H9 (cell line): ENCODE measurements around the gene PAX3. TPM values are rescaled to one million over a fixed set of nuclear protein-coding genes. Genes with fewer than 3 reads are reported as not detected.

ENCODE experiments used
- DNase-seq: peaks from one replicate; pipeline ENCODE4 v3.0.0-alpha.2; 2017
- H2AFZ ChIP-seq: one replicate; pipeline ENCODE4 v1.6.1; 2013; ENCODE audit warnings: mild to moderate bottlenecking, low read length, control low read depth, moderate library complexity
- H2AK5ac ChIP-seq: 2 replicates; pipeline ENCODE4 v1.6.1; 2013; ENCODE audit warnings: low read length, control low read depth, mixed read lengths; ENCODE audit not compliant: insufficient read length
- H2BK120ac ChIP-seq: one replicate; pipeline ENCODE4 v1.6.1; 2013; ENCODE audit warnings: low read depth, mild to moderate bottlenecking, low read length, control low read depth, inconsistent platforms; ENCODE audit not compliant: poor library complexity, severe bottlenecking
- H2BK12ac ChIP-seq: 2 replicates; pipeline ENCODE4 v1.6.1; 2013; ENCODE audit warnings: low read length, control low read depth, mixed read lengths, low read depth; ENCODE audit not compliant: insufficient read length
- H2BK15ac ChIP-seq: 2 replicates; pipeline ENCODE4 v1.6.1; 2013; ENCODE audit warnings: low read depth, low read length, control low read depth
- H2BK20ac ChIP-seq: one replicate; pipeline ENCODE4 v1.6.1; 2013; ENCODE audit warnings: low read depth, mild to moderate bottlenecking, low read length, control low read depth, inconsistent platforms; ENCODE audit not compliant: poor library complexity, severe bottlenecking
- H2BK5ac ChIP-seq: 2 replicates; pipeline ENCODE4 v1.6.1; 2013; ENCODE audit warnings: low read length, control low read depth, mixed read lengths; ENCODE audit not compliant: insufficient read length
- H3K14ac ChIP-seq: 2 replicates; pipeline ENCODE4 v1.6.1; 2013; ENCODE audit warnings: low read length, control low read depth; ENCODE audit not compliant: insufficient read depth
- H3K18ac ChIP-seq: 2 replicates; pipeline ENCODE4 v1.6.1; 2013; ENCODE audit warnings: low read depth, mild to moderate bottlenecking, mixed read lengths, low read length, control low read depth; ENCODE audit not compliant: insufficient read length
- H3K23ac ChIP-seq: 2 replicates; pipeline ENCODE4 v1.6.1; 2013; ENCODE audit warnings: low read length, control low read depth, mixed read lengths, low read depth; ENCODE audit not compliant: insufficient read length
- H3K23me2 ChIP-seq: 2 replicates; pipeline ENCODE4 v1.6.1; 2013; ENCODE audit warnings: low read depth, mild to moderate bottlenecking, mixed read lengths, low read length, control low read depth; ENCODE audit not compliant: insufficient read length, poor library complexity, severe bottlenecking
- H3K27ac ChIP-seq: 2 replicates; pipeline ENCODE4 v1.5.1; 2013; ENCODE audit warnings: low read length, control low read depth, mixed read lengths, low read depth; ENCODE audit not compliant: insufficient read length
- H3K27me3 ChIP-seq: 2 replicates; pipeline ENCODE4 v1.6.1; 2013; ENCODE audit warnings: low read length, control low read depth, inconsistent platforms; ENCODE audit not compliant: insufficient read depth
- H3K4ac ChIP-seq: 2 replicates; pipeline ENCODE4 v1.6.1; 2013; ENCODE audit warnings: low read depth, mild to moderate bottlenecking, control low read depth, inconsistent platforms, low read length, moderate library complexity
- H3K4me1 ChIP-seq: 2 replicates; pipeline ENCODE4 v1.6.1; 2013; ENCODE audit warnings: low read length, control low read depth, inconsistent platforms; ENCODE audit not compliant: insufficient read depth
- H3K4me2 ChIP-seq: 2 replicates; pipeline ENCODE4 v1.6.1; 2013; ENCODE audit warnings: low read length, control low read depth, mixed read lengths; ENCODE audit not compliant: insufficient read length, insufficient read depth
- H3K56ac ChIP-seq: 2 replicates; pipeline ENCODE4 v1.6.1; 2013; ENCODE audit warnings: low read depth, mild to moderate bottlenecking, mixed read lengths, low read length, control low read depth; ENCODE audit not compliant: insufficient read length
- H3K79me1 ChIP-seq: 2 replicates; pipeline ENCODE4 v1.6.1; 2013; ENCODE audit warnings: low read depth, mild to moderate bottlenecking, moderate library complexity, low read length, control low read depth, inconsistent platforms; ENCODE audit not compliant: insufficient read depth, poor library complexity, severe bottlenecking
- H3K79me2 ChIP-seq: 2 replicates; pipeline ENCODE4 v1.6.1; 2013; ENCODE audit warnings: low read length, control low read depth, inconsistent platforms; ENCODE audit not compliant: insufficient read depth
- H3K9ac ChIP-seq: 2 replicates; pipeline ENCODE4 v1.6.1; 2013; ENCODE audit warnings: low read length, control low read depth, mixed read lengths; ENCODE audit not compliant: insufficient read length; ENCODE audit errors: extremely low read depth
- H3K9me3 ChIP-seq: one replicate; pipeline ENCODE4 v1.6.1; 2013; ENCODE audit warnings: low read depth, low read length, inconsistent platforms; ENCODE audit not compliant: control insufficient read depth
- H3T11ph ChIP-seq: one replicate; pipeline ENCODE4 v1.6.1; 2013; ENCODE audit warnings: mild to moderate bottlenecking, low read length, control low read depth, inconsistent platforms
- H4K20me1 ChIP-seq: one replicate; pipeline ENCODE4 v1.6.1; 2013; ENCODE audit not compliant: control insufficient read depth, insufficient read length, insufficient read depth
- H4K5ac ChIP-seq: 2 replicates; pipeline ENCODE4 v1.6.1; 2013; ENCODE audit warnings: low read depth, mild to moderate bottlenecking, mixed read lengths, low read length, control low read depth; ENCODE audit not compliant: insufficient read length
- H4K8ac ChIP-seq: replicated peaks from 2 replicates; pipeline ENCODE4 v1.6.1; 2013; ENCODE audit warnings: low read length, control low read depth, mixed read lengths, low read depth; ENCODE audit not compliant: insufficient read length
- H4K91ac ChIP-seq: 2 replicates; pipeline ENCODE4 v1.6.1; 2013; ENCODE audit warnings: low read depth, mild to moderate bottlenecking, moderate library complexity, mixed read lengths, low read length, control low read depth; ENCODE audit not compliant: insufficient read length
- H3K27ac Mint-ChIP-seq, 3 experiments: 2 replicates in 2 of 3; 3 replicates in 1 of 3; pipeline ENCODE4 v1.8.0; 2020 to 2021; ENCODE audit warnings: mixed read lengths in 3 of 3, mild to moderate bottlenecking in 1 of 3, moderate library complexity in 1 of 3
- H3K27me3 Mint-ChIP-seq: 2 replicates; pipeline ENCODE4 v1.8.0; 2021; ENCODE audit warnings: low read depth, mild to moderate bottlenecking, moderate library complexity, mixed read lengths
- H3K36me3 Mint-ChIP-seq, 3 experiments: 2 replicates in 2 of 3; 3 replicates in 1 of 3; pipeline ENCODE4 v1.8.0; 2020 to 2021; ENCODE audit warnings: low read depth in 3 of 3, mixed read lengths in 3 of 3; ENCODE audit not compliant: insufficient read depth in 1 of 3
- H3K4me1 Mint-ChIP-seq, 2 experiments: 2 replicates each; pipeline ENCODE4 v1.8.0; 2020; ENCODE audit warnings: mixed read lengths in 2 of 2
- H3K4me3 Mint-ChIP-seq, 2 experiments: 2 replicates in 1 of 2; 3 replicates in 1 of 2; pipeline ENCODE4 v1.8.0; 2020 to 2021; ENCODE audit warnings: mild to moderate bottlenecking in 2 of 2, mixed read lengths in 2 of 2, moderate library complexity in 1 of 2
- H3K9me3 Mint-ChIP-seq, 2 experiments: 2 replicates in 1 of 2; 3 replicates in 1 of 2; pipeline ENCODE4 v1.8.0; 2020; ENCODE audit warnings: mild to moderate bottlenecking in 2 of 2, mixed read lengths in 2 of 2, moderate library complexity in 1 of 2
- WGBS: extraction: QIAGEN DNeasy Blood & Tissue Kit; methylation state at CpG from one replicate; pipeline ENCODE4 v1.1.7; 2013; ENCODE audit warnings: missing lambda C conversion rate, low lambda C conversion rate, mixed read lengths; ENCODE audit not compliant: insufficient read length; ENCODE audit errors: extremely low coverage; 5-methylcytosine and 5-hydroxymethylcytosine counted together
- total RNA-seq: library from RNA; stranded (reverse); gene quantifications from 2 replicates; pipeline ENCODE4 v1.2.1, GENCODE V29; 2021
- TF ChIP-seq, protein P1 (sequence below): fragments of 200-600 bp; sonication (generic); conservative IDR thresholded peaks from 3 replicates; pipeline ENCODE4 v1.8.0; 2021; ENCODE audit warnings: antibody characterized with exemption, mild to moderate bottlenecking

PAX3 gene
- total RNA-seq, 1 experiment from 2014 or later = not detected

GRCh38 chr2:222333397-222333796 is 34.6 kb upstream of the PAX3 start:
- Histone ChIP-seq H2AK5ac (no peak overlapping the region), H4K8ac (no peak overlapping the region), H4K91ac (no peak overlapping the region), H2BK12ac (no peak overlapping the region), H3K27ac (no peak overlapping the region), H3K23ac (no peak overlapping the region), H3K79me1 (no peaks in the 10 kb centered on the region), H3K4me1 (no peaks in the 10 kb centered on the region), H3K23me2 (no peaks in the 10 kb centered on the region), H3K27me3 (no peaks in the 10 kb centered on the region), H2BK15ac (no peak overlapping the region), H3K9ac (no peak overlapping the region), H3K79me2 (no peaks in the 10 kb centered on the region), H3K14ac (no peak overlapping the region), H3T11ph (no peak overlapping the region), H4K20me1 (no peaks in the 10 kb centered on the region), H2BK5ac (no peak overlapping the region), H3K4ac (no peak overlapping the region), H3K9me3 (no peaks in the 10 kb centered on the region), H2BK120ac (no peak overlapping the region), H4K5ac (no peak overlapping the region), H2AFZ (no peak overlapping the region), H3K4me2 (no peak overlapping the region), H3K56ac (no peak overlapping the region), H3K18ac (no peak overlapping the region), H2BK20ac (no peak overlapping the region)
- Mint-ChIP-seq H3K9me3 (peaks cover 9 to 12% of the 10 kb centered on the region in 2 experiments), H3K27me3 (peaks cover 38% of the 10 kb centered on the region), H3K4me3 (no peak overlapping the region), H3K36me3 (peaks cover 0 to 2% (median 0%) of the 10 kb centered on the region in 3 experiments; a peak in 3 of 7 replicates), H3K4me1 (0 out of 4 replicates have a peak, but pooled peaks cover 3 to 4% of the 10 kb centered on the region in 2 experiments), H3K27ac (no peak overlapping the region; a peak in 1 of 7 replicates)
- no CpG with 5 or more reads among the region's 2 CpGs for WGBS
- TF ChIP-seq, protein P1, sequence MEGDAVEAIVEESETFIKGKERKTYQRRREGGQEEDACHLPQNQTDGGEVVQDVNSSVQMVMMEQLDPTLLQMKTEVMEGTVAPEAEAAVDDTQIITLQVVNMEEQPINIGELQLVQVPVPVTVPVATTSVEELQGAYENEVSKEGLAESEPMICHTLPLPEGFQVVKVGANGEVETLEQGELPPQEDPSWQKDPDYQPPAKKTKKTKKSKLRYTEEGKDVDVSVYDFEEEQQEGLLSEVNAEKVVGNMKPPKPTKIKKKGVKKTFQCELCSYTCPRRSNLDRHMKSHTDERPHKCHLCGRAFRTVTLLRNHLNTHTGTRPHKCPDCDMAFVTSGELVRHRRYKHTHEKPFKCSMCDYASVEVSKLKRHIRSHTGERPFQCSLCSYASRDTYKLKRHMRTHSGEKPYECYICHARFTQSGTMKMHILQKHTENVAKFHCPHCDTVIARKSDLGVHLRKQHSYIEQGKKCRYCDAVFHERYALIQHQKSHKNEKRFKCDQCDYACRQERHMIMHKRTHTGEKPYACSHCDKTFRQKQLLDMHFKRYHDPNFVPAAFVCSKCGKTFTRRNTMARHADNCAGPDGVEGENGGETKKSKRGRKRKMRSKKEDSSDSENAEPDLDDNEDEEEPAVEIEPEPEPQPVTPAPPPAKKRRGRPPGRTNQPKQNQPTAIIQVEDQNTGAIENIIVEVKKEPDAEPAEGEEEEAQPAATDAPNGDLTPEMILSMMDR = no peak
- no peak for DNase-seq
